ENCODE measurements around the gene CDC42BPA.
"Not testable (repeated sequence)": the region's sequence is repeated elsewhere in the genome, so short reads cannot be mapped to it uniquely, and the experiment has no call there.

Gene CDC42BPA

DNA sequence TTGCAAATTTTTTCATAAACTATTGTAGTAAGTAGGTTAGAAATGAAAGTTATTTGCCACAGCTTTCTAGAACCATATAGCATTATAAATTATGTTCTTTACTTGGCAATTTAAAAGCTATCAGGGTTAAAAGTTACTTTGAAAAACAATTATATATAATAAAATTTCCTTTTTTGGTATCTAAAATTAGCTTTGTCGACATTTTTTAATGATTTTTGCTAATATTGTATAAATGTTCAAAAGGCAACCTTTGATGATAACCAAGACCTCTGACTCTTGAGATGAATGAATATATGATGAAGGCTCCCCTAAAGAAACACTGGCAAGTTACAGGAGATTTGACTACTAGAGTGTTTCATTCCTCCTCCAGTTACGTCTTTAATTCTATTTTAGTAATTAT is 121.2 kb downstream of the CDC42BPA start:
- no peak for DNase-seq

DNA sequence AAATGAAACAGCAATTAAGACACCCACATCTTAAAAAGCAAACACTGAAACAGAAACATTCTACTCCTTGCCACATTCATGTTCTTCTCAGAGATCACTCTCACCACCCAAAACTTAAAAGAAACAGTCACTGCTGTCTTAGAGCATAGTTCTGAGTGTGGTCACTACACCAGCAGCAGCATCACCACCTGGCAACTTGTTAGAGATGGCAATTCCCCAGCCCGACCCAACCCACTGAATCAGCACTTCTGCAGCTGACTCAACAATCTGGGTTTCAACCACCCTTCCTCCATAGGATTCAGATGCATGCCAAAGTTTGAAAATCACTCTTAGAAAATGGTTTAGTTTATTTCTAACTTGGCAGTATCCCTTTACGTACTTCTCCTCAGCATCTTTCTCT is 126.1 kb downstream of the CDC42BPA start:
- DNase-seq = peak; percentile 13

DNA sequence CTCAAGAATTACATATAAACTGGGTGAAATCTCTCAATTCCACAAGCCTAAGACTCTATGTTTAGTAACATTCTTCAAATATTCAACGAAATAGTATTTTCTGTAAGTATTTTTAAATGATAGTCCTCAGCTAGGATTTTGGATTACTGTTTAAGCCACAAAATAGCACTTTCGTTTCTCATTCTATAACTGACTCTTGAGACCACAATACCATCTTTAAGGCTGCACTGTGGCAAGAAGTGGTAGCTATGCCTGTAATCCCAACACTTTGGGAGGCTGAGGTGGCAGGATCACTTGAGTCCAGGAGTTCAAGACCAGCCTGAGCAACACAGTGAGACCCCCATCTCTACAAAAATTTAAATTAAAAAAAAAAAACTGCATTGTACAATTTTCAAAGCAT is 126.7 kb downstream of the CDC42BPA start:
- DNase-seq = no peak

DNA sequence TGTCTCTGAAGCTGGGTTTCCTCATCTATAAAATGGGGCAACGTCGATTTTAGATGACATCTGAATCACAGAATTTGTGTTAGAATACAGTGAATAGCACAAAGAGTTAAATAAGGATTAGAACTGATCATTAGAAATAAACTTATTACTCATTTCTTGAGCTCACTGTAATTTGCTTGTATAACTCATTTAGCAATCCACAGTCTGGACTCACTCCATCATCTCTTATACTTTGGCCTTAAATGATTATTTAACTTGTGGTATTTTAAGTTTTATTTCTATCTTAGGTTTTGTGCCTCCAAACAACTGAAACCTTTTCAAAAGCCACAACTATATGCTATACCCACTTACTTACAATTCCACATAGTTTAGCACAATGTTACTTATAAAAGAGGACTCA is 128.0 kb downstream of the CDC42BPA start:
- DNase-seq = no peak

DNA sequence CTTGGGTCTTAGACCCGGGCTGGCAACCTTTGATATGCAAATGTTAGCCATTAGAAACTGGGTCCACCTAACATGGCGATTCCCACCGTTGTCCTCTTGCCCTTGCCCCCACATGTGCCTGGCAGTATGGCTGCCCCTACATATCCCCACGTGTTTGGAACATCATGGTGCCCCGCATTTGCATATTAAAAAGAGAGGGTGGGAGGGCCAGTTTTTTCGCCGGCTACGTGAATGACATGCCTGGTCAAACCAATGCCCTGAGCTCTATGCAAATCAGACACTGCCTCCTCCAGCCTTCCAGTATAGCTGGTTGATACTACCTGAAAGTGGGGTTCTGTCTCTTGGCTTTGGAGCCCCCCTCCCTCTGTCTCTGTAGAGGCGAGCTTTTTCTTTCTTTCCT is 133.0 kb downstream of the CDC42BPA start:
- DNase-seq = no peak

DNA sequence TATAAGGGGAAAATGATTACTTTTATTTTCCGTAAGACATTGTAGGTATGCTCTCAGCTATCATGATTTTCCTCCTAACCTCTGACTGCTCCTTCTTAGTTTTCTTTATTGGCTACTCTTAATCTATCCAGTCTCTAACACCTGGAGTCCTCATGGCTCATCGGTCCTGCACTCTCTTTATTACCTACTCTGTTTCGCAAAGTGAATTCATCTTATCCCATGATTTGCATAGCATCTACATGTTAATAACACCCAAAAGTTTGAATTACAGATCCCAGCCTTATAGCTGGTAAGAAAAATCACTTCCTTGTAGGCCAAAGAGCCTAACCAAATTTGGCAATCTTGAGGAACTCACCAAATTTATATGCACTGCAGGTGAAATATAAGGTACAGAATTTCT is 136.3 kb downstream of the CDC42BPA start:
- DNase-seq = no peak

DNA sequence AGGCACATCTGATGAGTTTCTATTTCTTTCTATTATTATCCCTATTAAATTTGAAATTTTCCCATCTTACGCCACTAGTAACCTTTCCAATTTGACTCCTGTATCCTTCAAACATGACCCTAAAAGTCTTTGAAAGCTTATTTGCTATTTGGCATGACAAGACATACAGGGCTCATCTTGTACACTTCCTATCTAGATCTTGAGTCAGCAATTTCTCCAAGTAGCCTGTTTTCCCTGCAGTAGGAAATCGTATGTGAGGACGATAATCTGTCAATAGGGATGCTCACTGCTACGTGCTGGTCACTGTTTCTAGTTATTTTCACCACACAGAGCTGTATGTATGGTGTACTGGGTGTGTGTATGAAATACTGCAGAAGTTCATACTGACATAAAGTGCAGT is 142.7 kb downstream of the CDC42BPA start:
- no peak for DNase-seq

DNA sequence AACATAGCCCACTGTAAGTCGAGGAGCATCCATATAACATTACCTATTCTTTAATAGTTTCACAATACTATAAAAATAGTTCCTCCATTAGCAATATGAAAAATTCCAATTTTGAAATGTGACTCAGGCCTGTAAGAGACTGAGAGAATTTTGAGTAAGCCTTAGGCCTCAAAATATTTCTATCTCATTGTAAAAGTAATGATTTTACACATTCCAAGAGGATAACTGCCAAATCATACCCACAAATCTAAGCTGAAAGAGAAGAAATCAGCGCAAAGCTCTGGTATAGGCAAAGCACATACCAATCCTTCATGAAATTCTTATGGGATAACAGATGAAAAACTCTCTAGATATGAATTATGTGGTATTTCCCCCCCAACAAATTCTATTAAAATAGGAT is 144.1 kb downstream of the CDC42BPA start:
- DNase-seq = no peak

DNA sequence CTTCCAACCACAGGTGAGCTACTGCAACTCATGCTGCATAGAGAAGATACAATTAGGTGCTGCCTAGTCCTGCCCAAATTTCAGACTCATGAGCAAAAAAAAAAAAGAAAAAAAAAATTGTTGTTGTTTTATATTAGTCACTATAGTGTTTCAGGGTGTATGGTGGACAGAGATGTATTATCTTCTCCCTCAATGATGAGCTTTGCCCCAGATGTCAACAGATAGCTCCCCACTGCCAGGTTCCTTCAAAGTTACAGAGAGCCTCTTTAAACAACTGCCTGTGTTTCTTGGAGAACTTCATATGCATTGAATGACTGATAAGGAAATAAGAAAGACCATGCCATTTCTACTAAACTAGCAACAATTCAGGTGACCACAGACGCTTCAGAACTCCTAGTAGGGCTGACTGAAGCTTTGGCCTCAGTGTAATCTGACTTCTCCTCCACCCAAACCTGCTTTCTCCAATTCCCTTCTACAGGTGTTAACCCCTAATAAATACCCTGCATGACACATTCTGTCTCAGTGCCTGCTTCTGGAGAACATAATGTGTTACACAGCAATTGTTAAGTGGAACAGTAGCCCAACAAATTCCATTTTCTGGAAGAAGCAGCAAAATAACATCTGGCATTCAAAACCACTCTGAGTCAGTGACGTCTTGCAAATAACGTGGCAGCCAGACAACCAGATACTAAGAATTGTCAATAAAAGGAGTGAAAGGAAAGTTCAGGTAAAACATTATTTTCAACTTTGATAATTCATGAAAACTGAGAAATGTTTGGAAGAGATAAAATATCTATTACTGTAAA is 147.7 kb downstream of the CDC42BPA start:
- DNase-seq = no peak

DNA sequence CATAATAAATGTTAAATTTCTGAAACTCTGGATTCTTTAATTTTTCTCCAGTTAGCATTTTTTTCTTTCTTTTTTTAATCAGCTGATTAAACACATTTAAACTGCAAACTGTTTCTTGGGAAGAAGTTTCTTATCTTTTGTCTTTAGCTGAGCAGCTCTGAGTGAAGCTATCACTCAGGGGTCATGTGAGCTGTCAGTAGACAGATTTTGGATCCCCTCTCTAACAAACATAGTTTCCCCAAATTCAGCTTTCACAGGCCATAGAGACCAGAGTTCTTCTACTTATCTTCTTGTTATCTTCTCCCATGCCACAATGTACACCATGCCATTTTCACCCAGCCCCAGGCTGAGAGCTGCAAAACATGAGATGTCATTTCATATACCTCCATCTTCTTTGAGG is 148.9 kb downstream of the CDC42BPA start:
- no peak for DNase-seq

DNA sequence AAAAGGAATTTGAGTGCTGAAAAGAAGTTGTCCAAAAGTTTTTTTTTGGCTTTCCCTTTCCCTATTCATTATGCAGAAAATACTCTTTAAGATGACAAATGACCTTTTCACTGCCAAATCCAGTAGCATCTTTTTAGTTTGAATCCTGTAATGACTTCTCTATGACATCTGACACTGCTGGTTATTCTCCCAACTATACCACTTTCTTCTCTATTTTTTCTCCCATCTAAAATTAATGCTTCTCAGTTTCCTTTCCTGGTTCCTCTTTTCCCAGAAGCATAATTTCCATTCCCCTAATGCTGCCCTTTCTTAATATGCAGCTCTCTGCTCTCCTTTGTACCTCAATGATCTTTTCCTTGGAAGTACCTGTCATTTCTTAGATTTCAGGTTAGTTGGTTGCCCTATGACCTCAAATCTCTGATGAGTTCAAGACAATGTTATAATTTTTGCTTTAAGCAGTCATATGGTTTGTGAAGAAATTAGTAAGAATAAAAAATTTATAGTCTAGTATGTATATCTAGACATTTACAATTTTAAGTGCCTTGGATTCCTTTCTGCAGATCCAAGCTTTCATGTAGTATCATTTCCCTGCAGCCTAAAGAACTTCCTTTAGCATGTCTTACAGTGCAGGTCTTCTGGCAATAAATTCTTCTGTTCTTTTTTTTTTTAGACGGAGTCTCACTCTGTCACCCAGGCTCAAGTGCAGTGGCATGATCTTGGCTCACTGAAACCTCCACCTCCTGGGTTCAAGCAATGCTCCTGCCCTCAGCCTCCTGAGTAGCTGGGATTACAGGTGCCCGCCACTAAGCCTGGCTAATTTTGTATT is 150.8 kb downstream of the CDC42BPA start:
- no peak for DNase-seq

DNA sequence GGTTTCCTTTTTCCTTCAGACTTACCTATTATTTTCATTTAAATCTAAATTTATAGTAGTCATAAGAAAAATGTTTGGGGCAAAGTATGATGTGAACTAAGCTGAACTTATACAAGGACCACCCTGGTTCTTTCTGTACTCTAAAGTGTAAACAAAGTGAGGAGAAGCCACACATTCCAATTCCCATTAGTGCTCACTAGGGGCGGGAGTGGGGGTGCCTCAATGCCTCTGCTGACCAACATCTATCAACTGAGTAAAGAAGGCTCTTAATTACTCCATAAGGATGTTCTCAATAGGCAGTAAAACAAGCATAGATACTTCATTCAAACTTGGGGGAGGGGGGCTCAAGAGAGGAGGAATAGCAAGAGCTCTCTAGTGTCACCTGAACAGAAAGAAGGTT is 151.7 kb downstream of the CDC42BPA start:
- DNase-seq = no peak

DNA sequence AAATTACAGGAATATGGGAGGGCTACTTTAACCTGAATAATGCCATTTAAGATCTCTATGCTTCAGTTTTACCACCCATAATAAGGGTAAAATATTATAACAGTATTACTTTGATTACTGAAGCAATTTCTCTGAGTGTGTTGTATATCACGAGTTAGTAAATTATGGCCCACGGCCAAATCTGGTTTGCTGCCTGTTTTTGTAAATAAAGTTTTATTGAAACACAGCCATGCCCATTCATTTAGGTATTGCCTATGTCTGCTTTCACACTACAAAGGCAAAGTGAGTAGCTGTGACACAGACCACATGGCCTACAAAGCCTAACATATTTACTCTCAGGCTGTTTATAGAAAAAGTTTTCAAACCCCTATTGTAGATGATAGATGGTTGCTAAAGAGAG is 156.8 kb downstream of the CDC42BPA start:
- no peak for DNase-seq

DNA sequence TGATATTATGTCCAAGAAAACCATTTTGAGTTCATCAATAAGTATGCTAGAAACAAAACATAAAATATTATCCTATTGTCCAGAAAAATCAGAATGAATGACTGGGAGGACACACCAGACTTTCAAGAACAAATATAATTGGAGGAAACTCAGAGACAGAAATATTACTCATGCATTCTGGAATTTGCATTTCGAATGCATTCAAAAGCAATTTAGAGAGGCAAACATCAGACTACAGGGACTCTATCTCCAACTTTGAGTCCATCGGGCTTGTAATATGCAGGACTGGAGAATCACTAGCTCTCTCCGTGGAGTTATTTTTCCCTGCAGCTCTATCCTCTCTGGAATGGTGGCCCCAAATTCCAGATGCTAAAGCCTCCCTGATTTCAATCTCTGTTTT is 161.8 kb downstream of the CDC42BPA start:
- no peak for DNase-seq

DNA sequence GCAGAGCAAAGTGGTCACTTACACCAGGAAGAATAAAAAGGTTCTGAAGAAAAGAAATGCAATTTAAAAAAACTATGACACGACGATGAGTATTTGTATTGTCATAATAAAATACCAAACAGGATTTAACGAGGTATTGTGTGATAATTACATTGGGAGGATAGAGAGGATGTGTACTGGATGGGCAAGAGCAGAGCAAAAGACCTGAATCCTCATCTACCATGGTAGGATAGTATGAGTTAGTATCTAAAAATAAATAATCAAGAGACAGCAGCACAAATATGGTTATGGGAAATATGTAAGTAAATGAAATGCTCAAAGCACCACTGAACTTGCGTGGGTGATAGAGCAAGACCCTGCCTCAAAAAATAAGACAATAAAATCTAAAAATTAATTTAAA is 162.6 kb downstream of the CDC42BPA start:
- no peak for DNase-seq

DNA sequence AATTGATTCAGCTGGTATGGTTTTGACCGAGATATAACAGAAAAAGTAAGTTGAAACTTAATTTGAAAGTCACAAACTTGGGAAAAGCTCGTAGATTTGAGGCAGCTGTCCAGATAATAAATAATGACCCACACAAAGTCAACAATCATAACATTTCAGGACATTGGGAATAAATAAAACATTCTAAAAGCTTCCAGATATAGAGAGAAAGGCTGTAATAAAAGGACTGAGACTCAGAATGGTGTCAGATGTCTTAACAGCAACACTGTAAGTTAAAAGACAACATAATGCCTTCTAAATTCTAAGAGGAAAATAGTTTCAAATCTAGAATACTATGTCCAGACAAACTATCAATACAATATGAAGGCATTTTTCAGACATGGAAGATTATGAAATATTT is 163.3 kb downstream of the CDC42BPA start:
- DNase-seq = no peak

DNA sequence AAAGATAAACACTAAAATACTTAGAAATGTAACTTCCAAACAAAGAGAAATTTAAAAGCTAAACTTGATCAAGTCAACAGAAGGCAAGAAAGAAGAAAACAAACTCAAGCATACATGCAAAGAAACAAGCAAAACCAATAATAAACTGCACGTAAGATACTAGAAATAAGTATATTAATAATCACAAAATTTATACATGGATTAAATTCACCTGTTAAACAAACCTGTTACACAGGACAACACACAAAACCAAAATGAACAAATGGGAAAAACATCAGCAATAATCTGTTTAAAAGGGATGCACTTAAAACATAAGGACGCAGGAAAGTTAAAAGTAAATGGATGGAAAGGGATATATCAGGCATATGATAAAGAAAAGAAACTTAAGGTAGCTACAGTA is 165.8 kb downstream of the CDC42BPA start:
- no peak for DNase-seq

DNA sequence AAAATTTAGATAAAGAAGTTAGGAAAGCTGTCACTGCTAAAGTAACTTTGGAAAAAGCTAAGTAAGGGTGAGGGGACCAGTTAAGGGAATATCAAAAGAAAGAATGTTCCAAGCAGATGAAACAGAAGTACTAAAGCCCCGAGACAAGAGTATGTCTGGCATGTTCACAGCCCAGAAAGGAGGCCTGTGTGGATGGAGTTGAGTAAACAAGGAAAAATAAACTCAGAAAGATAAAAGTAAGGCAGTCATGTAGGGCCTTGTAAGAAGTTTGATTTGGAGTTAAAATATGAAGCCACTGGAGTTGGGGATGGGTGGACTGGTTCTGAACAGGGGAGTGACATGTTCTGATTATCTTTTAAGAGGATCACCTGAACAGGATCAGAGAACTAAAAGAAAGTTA is 177.9 kb downstream of the CDC42BPA start:
- DNase-seq = no peak

DNA sequence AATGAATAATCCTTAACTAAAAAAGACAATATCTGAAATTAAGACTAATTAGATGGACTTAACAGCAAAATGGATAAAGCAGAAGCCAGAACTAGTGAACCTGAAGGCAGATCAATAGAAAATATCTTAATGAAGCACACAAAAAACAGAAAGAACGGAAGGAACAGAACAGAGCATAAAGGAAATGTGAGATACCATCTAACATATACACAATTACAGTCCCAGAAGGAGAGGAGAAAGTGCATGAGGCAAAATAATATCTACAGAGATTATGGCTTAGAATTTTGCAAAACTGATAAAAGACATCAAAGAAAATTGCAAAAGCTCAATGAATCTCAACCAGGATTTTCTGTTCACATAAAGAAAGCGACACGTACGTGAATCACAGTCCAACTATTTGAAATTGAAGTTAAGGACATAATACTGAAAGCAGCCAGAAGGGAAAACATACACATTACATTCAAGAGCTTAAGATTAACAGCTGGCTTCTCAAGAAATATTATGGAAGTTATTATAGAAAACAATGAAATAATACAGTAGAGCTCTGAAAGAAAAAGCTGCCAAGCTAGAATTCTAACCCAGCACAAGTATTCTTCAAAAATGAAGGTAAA is 182.0 kb downstream of the CDC42BPA start:
- no peak for DNase-seq

DNA sequence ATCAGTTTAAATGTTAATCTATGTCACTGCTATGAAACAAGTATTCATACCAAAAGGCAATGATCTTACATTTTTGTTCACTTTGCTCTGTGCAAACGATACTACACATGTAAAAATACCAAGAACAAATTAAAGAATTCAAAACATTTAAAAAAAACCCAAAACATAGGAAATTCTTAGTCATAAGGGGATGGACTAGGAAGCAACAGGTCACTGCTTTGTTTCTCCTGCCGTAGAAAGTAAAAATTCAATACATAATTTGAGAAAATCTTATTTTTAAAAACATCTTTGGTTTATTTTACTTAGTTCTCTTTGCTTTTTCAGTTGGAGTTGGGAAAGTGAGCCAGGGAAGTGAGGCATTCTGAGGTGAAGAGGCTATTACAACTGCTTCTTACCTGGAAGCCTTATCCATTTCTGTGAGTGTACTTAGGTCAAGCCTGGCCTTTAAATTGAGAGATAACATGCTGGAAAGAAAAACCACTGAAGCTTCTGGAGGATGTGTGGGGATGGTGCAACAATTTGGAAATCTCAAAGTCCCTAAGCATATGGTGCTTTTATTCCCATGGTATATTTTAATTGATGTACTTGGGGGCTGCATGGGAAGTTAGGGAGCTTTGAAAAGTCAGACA is 183.5 kb downstream of the CDC42BPA start:
- DNase-seq = no peak

DNA sequence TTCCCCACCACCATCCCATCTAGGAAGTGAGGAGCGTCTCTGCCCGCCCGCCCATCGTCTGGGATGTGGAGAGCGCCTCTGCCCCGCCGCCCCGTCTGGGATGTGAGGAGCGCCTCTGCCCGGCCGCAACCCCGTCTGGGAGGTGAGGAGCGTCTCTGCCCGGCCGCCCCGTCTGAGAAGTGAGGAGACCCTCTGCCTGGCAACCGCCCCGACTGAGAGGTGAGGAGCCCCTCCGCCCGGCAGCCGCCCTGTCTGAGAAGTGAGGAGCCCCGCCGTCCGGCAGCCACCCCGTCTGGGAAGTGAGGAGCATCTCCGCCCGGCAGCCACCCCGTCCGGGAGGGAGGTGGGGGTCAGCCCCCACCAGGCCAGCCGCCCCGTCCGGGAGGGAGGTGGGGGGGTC is 185.6 kb downstream of the CDC42BPA start:
- not testable (repeated sequence) for DNase-seq

DNA sequence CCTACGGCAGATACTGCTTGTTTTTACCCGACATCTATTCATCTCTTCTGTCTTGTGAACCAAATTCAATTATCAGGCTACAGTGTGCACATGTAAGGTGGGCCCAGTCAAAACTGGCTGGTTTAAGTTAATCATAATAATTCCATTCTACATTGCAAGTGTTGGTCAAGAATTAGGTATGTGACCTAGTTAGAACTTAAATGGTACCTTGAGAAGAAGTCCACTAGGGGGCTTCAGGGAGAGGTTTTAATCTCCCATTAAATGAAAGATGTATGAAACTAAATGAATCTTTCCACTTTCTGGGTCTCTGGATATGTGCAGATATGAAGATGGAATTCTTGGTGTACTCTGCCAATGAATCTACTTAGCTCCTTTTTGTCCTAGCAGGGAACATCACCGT is 187.1 kb downstream of the CDC42BPA start:
- DNase-seq = no peak

DNA sequence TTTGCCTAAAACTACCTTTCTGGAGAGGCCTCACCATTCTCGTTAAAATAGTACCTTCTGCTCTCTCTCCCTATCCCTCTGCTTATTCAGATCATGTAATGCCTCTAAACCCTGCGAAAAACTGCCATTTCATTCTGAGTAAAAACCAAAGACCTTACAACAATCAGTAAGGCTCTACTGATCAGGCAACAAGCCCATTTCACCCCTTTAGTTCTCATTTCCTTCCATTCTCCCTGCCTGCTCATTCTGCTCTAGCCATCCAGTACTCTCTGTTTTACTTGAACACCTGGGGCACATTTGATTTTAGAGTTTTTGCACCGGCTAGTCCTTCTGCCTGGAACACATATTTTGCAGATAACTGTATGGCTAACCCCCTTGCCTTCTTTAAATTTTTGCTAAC is 190.4 kb downstream of the CDC42BPA start:
- no peak for DNase-seq

Data from activated naive CD4-positive, alpha-beta T cell treated with anti-CD3 and anti-CD28 coated beads, Interleukin-2, amount 50 U/mL, for 16 hours (primary cell).